GM12873 (cell line): ENCODE measurements around the gene TENT4A.

Experiments used
- TF ChIP-seq, protein P1 (sequence below): IDR thresholded peaks from 2 replicates; pipeline ENCODE4 v1.5.1; 2012; ENCODE audit warnings: low read depth, mild to moderate bottlenecking, moderate library complexity, low read length, control low read depth; ENCODE audit not compliant: insufficient read depth; ENCODE audit errors: missing control alignments

Gene TENT4A

DNA sequence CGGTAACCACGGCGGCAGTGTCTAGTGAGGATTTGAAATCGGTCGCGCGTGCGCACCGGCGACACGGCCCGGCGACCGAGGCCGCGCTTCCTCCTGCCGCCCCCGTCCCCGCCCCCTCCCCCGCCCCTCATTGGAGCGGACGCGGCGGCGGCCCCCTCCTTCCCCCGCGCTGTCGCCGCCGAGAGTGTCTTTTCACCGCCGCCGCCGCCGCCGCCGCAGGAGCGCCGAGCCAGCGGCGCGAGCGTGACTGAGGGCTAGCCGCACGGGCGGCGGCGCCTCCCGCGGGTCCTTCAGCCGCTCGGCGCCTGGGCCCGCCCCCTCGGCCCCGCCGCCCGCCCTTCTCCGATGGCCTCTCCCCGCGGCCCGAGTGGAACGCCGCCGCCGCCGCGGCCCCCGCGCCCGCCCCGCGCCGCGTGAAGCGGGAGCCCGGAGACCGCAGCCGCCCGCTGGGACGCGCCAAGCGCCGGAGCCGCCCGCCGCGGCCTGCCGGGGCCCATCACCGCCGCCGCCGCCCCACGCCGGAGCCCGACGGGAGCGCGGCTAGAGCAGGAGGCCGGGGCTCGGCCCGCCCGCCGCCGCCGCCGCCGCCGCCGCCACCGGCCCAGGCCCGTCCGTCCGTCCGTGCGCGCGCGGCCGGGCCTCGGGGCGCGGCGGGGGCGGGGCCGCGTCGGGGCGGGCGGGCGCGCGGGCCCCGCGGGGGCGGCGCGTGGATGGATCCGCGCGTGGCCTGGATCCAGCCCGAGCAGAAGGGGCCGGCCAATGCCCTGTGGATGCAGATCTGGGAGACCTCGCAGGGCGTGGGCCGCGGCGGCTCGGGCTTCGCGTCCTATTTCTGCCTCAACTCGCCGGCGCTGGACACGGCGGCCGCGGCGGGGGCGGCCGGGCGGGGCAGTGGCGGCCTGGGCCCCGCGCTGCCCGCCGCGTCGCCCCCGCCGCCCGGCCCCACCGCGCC is at the start of gene TENT4A:
TENT4A (plus strand) TSS at position 159 of the 952 bp plus-strand sequence; CDS start at position 711, 552 bp downstream.
- TF ChIP-seq, protein P1, sequence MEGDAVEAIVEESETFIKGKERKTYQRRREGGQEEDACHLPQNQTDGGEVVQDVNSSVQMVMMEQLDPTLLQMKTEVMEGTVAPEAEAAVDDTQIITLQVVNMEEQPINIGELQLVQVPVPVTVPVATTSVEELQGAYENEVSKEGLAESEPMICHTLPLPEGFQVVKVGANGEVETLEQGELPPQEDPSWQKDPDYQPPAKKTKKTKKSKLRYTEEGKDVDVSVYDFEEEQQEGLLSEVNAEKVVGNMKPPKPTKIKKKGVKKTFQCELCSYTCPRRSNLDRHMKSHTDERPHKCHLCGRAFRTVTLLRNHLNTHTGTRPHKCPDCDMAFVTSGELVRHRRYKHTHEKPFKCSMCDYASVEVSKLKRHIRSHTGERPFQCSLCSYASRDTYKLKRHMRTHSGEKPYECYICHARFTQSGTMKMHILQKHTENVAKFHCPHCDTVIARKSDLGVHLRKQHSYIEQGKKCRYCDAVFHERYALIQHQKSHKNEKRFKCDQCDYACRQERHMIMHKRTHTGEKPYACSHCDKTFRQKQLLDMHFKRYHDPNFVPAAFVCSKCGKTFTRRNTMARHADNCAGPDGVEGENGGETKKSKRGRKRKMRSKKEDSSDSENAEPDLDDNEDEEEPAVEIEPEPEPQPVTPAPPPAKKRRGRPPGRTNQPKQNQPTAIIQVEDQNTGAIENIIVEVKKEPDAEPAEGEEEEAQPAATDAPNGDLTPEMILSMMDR = no peak

DNA sequence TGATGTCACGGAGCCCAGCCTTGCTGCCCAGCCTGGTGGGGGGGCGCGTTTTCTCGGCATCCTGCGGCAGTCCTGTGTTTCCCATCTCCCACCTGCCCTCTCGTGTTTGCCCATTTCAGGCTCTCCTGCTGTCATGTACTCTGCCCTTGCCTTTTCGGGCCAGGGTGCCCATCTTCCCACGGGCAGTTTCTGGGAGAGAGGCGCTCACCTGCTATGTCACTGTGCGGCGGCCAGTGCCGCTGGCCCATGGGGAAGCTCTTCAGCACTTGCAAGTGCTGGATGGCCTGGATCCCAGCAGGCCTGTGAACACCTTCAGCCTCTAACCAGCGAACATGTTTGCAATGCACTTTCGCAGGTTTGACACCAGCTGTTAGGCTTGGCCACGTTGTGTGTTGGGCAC is 46.5 kb upstream of the TENT4A start:
- TF ChIP-seq, protein P1 = no peak

DNA sequence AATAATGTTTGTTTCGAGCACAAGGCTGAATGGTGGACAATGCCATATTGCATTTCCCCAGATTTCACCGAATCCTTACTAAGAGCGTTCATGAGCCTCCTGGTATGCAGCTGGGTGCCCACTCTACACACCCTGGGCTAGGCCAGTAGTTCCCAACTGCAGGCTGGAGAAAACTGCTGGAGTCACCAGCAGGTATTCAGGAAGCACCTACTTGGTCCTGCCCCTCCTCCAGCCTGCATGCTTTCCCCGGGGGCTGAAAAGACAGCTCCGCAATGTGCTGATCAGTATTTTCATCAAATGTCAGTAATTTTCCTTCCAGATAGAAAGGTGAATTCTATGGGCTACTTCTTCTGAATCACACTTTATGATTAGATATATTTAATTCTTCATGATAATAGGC is 45.6 kb upstream of the TENT4A start:
- TF ChIP-seq, protein P1 = no peak

DNA sequence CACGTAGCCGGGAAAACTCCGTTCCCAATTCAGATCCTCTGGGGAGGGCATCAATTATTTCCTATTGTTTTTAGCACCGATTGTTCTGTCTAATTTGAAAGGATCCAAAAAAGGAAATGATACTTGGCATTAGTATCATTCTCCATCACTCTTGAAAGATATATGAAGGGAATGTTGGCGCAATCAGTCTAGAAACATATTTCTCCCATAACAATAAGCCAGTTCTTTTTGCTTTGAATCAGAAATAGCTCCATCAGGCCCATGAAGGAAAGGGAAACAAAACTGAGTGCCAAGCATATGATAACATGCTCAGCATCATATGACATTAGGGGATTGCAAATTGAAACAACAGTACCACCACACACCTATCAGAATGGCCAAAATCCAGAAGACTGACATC is 40.2 kb upstream of the TENT4A start:
- TF ChIP-seq, protein P1 = no peak

DNA sequence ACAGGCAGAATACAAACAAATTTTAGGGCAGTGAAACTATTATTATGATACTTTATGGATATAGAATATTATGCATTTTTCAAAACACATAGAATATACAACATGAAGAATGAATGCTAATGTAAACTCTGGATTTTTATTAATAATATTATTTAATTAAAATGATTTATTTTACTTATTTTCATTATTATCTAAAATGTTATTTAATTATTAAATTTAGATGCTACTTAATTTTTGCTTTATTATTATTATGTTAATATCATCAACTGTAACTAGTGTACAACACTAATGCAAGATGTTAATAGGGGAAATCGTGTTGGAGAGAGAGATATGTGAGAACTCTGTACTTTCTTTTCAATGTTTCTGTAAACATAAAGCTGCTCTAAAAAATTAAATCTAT is 39.3 kb upstream of the TENT4A start:
- TF ChIP-seq, protein P1 = no peak

DNA sequence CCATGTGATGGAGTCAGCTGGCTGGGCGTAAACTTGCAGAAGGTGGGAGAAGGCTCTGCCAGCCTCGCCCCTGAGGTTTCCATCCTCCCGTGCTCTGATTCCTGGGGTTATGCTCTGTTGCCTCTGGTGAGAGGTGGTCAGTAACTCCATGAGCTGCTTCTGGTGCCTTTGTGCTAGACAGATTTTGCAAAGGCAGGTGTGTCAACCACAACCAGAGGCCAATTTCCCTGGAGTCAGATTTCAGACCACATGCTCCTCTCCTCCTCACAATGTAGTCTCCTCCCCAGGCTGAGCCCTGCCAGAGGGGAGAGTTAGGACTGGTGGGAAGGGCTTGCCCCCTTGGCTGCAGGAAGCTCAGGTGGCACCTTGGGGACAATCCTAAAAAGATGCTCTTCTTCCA is 38.8 kb upstream of the TENT4A start:
- TF ChIP-seq, protein P1 = no peak

DNA sequence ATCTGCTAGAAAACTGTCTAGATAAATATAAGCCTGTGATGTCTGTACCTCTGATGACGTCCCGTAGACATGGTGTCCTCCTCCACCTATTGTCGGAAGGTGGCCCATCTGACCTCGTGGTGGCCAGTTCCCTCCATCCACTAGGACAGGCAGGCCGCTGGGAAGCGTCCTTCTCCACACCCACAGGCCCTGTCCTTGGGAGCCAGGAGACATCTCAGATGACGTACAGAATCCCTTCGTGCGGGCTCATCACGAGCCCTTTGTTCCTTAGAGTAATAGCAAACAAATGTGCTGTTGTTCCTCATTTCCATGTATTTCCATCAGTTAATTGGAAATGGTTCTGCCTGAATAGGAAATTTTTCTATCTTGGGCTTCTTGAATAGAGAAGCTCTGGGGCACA is 38.3 kb upstream of the TENT4A start:
- TF ChIP-seq, protein P1 = no peak
